NOMO-1 (cell line): ENCODE measurements around the gene FGF18.
A peak's percentile ranks its signal among the peaks of the same experiment; 100 is the strongest.

Source experiments
- DNase-seq, 2 experiments: peaks; one replicate each; lab custom pipeline; 2025; ENCODE audit not compliant: unreplicated experiment in 2 of 2; lab: John Stamatoyannopoulos, UW

The FGF18 gene

DNA sequence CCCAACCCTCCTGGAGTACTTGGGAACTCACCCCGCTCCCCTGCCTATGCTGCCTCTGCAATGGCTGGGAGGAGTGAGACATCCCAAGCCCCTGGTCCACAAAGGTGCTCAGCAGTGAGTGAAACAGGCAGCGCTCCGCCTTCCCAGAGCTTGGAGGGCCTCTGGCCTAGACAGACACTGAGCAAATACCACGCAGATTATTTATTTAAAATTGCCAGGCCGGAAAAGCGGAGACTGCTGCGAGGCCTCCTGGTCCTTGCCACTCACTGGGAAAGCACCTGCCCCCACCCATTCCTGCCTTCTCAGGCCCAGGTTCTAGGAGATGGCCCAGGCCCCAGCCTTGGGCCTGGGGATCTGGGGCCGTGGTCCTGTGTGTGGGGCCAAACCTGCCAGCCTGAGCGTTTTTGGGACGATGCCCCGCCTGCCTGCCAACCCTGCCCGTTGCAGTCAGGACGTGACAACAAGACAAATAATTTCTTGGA is 17.4 kb downstream of the FGF18 start:
- DNase-seq, result no peak

DNA sequence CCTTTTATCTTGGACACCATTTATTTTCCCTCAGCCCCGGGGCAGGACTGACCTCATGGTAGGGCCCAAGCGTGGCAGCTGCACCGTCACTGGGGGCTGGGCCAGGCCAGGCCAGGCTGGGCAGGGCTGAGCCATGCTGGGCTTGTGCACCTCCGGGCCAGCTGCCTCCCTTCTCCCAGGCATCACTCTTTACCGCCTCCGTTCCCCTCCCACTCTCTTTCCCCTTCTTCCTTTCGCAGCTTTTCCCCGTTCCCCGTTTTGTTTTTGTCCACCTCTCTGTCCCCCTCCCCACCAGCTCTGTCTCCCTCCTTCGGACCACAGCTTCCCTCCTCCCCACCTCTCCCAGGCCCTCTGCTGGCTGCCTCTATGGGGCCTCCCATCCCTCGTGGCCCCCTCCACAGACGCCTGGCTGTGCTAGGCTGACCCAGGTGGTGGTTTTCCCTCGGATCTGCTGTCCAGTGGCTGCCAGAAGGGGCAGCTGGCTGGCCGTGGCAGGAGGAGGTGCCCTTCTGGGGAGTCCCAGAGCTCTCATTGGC is 17.9 kb downstream of the FGF18 start:
- DNase-seq, result no peak

DNA sequence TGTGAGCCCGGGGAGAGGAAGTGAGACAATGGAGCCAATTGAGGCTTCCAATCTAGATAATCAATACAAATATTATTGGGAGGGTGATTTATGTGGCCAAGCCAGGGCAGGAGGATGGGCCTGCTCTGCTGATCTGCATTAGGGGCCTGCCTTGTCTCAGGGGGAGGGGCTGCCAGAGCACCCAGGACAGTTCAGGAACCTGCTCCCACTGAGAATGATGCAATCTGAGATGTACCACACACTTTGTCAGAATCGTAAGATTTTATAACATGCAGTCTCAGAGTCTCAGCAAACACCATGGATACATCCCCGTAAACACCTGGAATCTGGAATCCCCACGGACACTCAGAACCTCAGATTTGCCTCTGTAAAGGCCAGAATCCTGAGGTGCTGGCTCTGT is 19.3 kb downstream of the FGF18 start:
- DNase-seq, result no peak

DNA sequence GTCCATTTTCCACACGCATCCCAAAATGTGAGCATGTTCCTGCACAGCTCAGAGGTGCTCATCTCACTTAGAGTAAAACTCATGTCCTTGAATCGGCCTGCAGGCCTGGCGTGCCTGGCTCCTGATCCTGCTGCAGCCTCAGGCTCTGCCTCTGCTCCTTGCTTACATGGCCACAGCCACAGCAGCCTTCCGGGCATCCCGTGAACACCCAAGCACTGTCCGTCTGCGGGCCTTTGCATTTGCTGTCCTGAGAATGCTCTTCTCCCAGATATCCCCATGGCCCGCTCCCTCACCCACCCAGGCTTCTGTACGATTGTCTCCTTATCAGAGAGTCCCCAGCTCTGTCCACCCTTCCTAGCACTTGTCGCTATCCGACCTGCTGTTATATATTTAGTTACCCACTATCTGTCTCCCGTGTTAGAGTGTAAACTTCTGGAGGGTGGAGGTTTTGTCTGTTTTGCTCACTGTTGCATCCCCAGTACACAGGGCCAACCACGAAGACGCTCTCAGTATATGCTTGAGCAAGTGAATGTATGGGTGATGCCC is 21.9 kb downstream of the FGF18 start:
- DNase-seq, result no peak

DNA sequence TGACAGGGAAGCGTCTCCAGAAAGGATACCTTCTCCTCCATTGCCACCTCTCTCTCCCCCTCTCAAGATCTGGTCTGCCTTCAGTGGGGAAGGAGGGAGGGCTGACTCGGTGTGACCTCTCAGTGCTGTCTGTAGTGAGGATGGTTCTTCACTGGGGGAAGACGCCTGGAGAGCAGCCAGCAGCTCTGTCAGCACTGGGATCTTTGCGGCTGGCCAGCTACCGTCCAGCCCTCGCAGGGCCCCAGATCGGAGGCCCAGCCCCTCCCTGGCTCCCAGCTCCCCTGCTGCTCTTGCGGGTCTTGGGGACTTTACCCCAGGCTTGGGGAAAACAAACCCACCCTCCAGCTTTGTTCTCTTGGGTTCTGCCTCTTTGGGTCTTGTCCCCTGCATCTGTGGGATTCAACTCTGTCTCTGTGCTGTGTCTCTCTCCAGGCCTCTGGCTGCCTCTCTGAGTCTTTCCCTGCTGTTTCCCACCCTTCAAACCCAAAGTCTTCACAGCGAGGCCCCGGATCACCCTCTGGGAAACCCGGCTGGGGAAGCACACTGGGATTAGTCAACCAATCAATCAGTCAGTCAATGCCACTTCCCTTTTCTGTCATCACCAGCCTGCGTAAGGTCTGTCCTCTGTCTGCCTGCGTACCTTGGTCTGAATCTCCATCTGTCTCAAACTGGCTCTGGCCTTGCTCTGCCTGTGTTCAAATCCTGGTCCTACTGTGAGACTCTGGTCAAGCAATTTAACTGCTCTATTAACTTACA is 23.0 kb downstream of the FGF18 start:
- DNase-seq, result peak in 1 of 2 experiments; percentile 9

DNA sequence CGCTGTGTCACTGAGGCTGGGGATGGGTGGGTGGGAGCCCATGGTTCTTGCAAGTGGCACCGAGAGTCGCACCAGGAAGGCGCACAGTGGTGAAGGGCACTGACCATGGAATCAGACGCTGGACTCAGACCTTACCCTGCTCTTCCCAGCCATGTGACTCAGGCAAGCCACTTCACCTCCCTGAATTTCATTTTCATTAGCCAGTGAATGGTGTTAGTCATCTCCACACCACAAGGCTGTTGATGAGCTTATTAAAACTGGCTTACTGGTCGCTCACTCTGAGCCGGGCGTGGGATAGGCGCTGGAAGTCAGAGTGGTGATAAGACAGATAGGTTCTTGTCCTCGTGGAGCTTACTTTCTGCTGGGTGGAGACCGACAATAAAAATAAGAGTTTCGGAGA is 25.1 kb downstream of the FGF18 start:
- DNase-seq, result no peak

DNA sequence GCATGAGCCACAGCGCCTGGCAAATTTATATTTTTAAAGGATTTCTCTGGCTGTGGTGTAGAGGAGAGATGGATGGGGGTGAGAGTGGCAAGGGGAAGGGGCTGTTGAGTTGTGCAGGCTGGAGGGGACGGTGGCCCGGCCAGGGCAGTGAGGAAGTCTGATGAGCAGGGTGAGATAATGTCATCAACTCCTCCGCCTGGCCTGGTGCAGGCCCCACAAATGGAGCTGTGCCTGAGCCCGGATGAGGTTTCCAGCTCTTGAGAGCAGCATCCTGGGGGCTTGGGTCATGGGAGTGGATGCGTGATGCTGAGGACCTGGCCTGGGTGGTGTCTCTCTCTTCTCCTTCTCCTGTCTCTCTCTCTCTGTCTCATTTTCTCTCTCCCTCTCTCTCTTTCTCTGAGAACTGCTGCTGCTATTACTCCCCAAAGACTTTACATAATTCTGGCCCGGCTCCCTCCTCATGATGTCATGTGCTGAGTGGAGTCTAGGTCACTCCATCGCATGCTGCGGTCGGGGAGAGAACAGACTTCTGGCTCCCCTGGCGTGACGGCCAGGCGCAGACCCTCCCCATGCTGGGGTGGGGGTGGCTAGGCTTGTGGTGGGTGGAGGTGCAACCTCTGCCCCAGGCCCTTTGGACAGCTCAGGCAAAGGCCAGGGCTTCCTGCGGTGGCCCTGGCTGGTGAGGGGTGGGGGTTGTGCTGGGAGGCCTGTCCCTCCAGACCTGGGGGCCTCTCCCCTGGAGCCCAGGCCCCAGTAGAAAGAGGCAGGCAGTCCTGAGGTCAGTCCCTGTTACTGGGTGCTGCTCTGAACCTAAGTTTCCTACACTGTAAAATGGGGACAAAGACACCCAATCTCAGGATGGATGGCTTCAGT is 26.4 kb downstream of the FGF18 start:
- DNase-seq, result no peak

DNA sequence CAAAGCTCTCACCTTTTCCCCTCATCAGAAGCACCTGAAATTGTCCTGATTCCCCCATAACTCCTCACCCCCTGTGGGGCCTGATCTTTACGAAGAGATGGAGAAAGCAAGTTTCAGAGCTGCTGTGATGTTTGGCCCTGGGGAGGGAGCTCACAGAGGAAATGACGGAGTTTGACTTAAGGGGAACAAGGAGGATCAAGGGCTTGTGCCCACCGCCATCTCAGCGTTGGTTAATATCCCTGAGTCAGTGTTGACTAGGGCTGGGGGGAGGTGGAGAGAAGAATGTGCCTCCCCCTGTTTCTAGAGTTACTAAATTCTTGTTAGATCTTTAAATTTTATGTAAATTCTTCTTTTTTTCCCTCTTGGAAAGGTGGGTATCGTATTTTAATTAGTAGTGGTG is 27.8 kb downstream of the FGF18 start:
- no peak for DNase-seq

DNA sequence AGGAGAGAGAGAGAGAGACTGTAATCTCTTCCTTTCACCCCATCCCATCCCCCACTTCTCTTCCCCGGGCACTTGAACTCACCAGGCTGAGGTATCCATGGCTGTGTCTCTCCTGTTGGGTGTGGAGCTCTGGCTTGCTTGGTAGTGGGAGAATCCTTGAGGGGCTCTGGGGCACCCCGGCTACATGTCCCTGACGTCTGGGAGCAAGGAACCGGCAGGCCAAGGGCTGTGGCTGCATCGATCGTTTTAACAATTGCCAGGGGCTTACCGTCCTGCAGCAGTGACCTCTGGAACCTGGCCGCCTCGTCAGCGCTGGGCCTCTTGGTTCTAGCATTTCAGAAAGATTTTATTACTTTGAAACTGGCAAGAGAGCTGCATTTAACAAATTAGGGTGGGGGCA is 30.0 kb downstream of the FGF18 start:
- no peak for DNase-seq

DNA sequence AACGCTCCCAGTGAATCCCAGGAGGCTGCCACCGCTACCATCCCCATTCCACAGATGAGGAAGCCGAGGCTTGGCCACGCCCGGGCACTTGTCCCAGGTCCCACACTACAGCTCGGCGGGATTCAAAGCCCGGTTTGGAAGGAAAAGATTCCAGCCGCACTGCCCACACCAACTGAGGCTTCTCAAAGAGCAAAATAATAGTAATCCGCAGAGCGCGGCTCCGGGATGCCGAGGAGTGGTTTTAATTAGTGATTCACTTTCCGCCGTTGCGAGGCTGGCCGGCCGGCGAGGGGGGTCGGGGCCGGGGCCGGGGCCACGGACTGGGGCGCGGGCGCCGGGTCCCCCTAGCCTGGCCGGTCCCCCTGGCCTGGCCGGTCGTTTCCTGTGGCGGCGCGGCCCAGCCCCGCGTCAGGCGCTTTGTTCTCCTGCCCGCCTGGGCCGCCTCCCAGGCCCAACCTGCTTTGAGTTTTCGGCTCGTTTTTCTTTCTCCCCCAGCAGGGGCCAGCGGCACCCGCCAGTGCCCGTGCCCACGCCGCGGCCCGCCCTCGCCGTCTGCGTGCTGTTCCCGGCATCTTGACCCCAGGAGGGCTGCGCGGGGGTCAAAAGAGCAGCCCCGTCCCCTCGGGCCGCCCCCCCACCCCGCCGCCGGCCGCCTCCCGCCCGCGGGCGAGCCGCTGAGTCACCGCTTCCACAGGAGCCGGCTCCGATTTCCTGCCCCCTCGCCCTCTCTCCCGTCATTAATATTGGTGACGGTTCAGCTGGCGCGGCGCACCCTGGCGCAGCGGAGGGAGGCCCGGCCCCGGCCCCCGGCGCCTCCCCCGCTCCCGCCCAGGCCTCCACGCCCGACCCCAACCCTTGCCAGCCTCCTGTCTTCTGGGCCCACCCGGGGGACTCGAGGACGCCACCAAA is 31.2 kb downstream of the FGF18 start:
- DNase-seq, result peak; percentile 30 to 52

DNA sequence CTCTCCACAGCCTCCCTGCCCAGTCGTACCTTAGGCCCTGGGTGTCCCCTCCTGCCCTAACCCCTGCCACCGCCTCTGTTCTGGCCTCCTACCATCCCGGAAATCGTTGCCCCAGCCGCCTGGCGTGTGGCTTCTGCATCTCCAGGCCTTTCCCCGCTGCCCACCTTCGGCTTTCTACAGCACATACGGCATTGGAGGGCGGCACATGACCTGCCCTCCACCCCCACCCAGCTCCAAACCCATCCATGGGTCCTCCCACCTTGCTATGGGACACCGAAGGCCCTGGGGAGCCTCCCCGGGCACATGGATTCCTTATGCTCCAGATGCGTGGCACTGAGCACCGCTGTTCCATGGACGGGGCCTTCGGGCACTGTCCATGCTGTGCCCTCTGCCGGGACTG is 32.0 kb downstream of the FGF18 start:
- no peak for DNase-seq

DNA sequence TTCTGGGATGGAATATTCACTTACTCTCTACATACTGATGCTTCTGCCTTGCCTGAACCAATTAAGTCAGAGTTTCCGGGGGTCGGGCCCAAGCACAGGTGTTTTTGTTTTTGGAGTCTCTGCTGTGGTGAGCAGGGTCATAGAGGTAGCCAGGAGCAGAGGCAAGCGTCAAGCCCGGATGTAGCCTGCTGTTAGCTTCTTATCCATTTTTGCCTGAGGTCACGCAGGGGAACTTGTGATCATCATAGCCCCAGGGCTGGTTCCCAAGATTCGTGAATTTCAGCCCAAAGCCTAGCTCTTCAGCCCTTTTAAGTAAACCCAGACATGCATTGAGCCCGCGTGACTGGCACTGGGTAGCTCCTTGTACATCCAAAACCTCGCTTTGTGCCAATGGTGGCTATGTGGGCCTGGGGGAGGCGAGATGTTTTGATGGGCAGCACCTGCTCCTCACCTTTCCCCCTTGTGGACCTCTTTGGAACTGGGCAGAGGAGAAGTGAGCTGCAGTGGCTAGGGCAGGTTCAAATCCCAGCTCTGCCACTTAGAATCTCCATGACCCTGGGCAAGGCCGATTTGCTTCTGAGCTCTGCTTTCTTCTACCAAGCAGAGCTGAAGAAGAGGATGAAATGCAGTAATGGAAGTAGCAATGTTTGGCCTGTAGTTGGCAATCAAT is 33.7 kb downstream of the FGF18 start:
- DNase-seq, result no peak

DNA sequence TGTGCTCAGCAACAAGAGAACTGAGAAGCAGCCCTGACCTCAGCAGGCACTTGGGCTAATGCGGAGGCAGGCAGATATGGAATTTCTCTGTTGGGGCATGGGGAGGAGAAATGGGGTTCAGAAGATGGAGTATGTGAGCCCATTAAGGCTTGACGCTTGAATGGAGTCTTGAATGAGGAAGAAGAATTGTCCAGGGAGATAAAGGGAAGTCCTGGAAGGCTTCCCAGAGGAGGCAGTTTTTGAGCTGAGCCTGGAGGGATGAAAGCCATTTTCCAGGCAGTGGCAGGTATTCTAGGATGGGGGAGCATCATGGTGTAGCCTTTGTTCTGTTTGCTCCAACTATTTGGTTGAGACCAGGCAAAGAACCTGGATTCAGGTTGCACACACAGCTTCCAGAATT is 34.5 kb downstream of the FGF18 start:
- no peak for DNase-seq

DNA sequence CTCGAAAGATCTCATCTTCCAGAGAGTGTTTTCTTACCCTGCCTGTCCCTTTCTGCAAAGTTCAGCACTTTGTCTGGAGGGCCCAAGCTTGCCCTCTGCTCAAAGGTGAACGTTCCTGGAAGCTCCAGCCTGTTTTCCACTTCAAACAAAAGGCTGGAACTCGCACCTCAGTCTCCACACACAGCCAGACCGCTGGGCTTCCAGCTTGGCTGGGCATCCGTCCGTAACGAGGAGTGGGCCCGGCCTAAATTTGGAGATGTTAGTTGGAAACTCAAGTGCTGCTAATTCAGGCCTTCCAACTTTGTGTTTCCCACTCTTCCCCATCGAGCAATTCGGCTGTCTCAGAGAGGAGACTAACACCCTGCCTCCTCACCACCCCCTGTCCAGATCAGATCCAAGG is 35.1 kb downstream of the FGF18 start:
- no peak for DNase-seq

DNA sequence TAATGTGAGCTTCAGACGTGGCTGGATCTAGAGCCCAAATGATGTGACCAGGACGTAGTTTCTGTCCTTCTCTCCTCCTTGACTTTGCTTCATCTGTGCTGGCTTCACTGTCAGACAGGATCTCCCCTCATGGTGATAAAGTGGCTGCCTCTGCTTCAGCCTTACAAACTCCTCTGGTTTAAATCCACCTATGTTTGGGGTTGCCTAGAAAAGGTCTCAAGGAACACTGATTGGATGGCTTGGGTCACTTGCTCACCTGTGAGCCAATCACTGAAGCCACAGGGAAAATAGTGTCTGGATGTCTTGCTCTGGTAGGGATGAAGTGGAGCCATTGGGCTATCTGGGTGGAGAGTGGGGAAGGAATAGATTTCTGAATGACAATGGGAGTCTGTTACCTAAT is 36.1 kb downstream of the FGF18 start:
- no peak for DNase-seq

DNA sequence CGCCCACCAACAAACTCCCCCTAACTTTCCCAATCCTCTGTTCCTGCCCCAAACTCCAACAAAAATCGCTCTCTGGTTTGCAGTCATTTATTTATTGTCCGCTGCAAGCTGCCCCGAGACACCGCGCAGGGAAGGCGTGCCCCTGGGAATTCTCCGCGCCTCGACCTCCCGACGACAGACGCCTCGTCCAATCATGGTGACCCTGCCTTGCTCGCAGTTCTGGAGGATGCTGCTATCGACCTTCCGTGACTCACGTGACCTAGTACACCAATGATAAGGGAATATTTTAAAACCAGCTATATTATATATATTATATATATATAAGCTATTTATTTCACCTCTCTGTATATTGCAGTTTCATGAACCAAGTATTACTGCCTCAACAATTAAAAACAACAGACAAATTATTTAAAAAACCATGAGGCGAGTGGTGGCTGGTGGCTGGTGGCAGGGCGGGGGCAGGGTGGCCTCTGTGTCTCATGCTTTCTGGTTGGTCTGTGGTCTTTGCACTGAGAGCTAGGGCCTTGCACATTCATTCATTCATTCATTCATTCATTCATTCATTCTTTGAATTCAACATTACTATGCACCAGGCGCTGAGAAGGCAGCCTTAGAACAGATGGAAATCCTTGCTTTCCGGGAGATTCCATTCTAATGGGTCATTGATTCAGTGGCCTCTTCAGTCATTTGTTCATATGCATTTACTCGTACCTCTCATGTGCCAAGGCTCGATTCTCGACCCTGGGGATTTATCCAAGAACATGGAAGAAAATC is 37.9 kb downstream of the FGF18 start:
- no peak for DNase-seq

DNA sequence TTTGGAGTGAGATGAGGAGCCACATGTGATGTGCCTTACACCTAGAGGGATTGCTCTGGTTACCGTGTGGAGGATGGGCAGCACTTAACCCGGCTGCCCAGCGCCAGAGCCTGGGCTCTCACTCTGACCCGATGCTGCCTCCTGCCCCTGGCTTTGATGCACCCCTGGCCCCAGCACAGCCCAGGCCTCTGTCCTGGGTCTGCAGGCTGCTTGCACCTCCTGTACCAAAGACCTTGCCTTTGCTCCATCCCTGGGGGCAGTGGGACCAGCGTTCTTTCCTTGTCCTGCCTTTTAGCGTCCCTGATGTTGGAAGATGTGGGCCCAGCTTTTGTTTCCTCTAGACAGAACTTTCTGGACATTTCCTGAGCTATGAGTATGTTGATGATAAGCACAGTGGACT is 40.4 kb downstream of the FGF18 start:
- no peak for DNase-seq

DNA sequence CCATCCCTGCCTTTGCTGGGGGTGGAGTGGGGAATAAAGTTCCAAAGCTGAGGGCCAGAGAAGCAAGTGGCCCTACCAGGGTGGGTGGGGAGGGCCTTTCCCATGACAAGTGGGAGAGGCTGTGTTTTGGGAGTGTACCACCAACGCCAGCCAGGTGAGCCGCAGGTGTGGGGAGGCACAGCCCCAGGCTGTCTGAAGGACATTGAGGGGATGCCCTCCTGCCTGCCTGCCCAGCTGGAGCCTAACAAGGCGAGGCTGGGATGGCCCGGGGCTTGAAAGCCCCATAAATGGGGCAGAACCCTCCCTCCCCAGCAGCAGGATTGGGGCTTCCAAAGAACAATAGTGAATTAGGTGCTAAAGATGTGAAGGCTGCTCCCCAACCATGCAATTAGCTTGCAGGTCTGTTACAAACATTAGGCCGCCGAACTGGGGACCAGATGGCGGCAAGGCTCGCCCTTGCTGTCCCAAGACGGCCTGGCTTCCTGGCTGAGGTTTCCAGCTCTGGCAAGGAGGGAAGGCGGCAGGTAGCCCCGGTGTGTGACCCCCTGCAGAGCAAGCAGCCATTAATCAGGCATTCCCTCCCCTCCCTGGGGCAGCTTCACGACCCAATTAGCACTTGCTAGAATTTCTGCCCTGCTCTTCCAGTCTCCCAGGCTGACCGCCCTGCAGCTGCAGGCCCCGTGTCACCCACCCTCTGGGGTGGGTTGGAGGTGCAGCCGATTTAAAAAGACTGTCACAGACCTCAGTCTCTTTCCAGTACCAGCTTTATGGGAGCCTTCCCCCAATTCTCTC is 42.9 kb downstream of the FGF18 start:
- no peak for DNase-seq
